GM21367 (cell line): ENCODE results near the gene SALL2.

Source experiments
- ATAC-seq: cut with Tn5 transposase; IDR thresholded peaks from one replicate; pipeline ENCODE4 v1.9.1; 2021; ENCODE audit not compliant: unreplicated experiment

SALL2 gene

GRCh38 chr14:21494902-21495762 is 31.0 kb downstream of the SALL2 start:
- ATAC-seq: no peak

- no peak for ATAC-seq
These were observed 39.5 kb downstream of the SALL2 start for GRCh38 chr14:21486640-21487087.

- ATAC-seq: peak; percentile 99
These were observed 49.0 kb downstream of the SALL2 start, which contains the start of the genes RAB2B and TOX4 for GRCh38 chr14:21476925-21477681. RAB2B (minus strand) TSS chr14:21476959; CDS start chr14:21476872, 87 bp downstream. TOX4 (plus strand) TSS chr14:21477195; CDS start chr14:21477279, 84 bp downstream.

GRCh38 chr14:21476523-21476924 is 49.6 kb downstream of the SALL2 start:
- ATAC-seq: peak; percentile 23

- ATAC-seq: no peak
These were observed 50.2 kb downstream of the SALL2 start for GRCh38 chr14:21475767-21476522.
